HG02840 (cell line): ENCODE measurements around the gene MGST2.

Source experiments
- ATAC-seq: cut with Tn5 transposase; IDR thresholded peaks from one replicate; pipeline ENCODE4 v1.9.1; 2021; ENCODE audit warnings: mild to moderate bottlenecking, moderate library complexity, moderate number of reproducible peaks; ENCODE audit not compliant: unreplicated experiment, low FRiP score

Gene MGST2

GRCh38 chr4:139735381-139736273 lies 70.0 kb downstream of the MGST2 start:
- ATAC-seq, result no peak

- ATAC-seq, result no peak
Measured at GRCh38 chr4:139736274-139736660, 70.6 kb downstream of the MGST2 start.

GRCh38 chr4:139736661-139737060 lies 71.0 kb downstream of the MGST2 start:
- ATAC-seq, result no peak

- ATAC-seq, result no peak
Measured at GRCh38 chr4:139738846-139739613, 73.4 kb downstream of the MGST2 start.

GRCh38 chr4:139740121-139740520 lies 74.5 kb downstream of the MGST2 start:
- no peak for ATAC-seq

- no peak for ATAC-seq
Measured at GRCh38 chr4:139740531-139741041, 75.0 kb downstream of the MGST2 start.

GRCh38 chr4:139743027-139743426 lies 77.4 kb downstream of the MGST2 start:
- no peak for ATAC-seq

- ATAC-seq, result no peak
Measured at GRCh38 chr4:139744232-139744631, 78.6 kb downstream of the MGST2 start.

- no peak for ATAC-seq
Measured at GRCh38 chr4:139745111-139745639, 79.6 kb downstream of the MGST2 start.

GRCh38 chr4:139746431-139747171 lies 81.0 kb downstream of the MGST2 start:
- ATAC-seq, result no peak

GRCh38 chr4:139749338-139749737 lies 83.7 kb downstream of the MGST2 start:
- ATAC-seq, result no peak

- no peak for ATAC-seq
Measured at GRCh38 chr4:139749835-139750498, 84.3 kb downstream of the MGST2 start.

GRCh38 chr4:139753686-139754085 lies 88.1 kb downstream of the MGST2 start:
- ATAC-seq, result no peak
